Stimulated activated CD8-positive, alpha-beta memory T cell treated with anti-CD3 and anti-CD28 coated beads, Interleukin-15, amount 100 ng/mL, for 24 hours (primary cell): ENCODE measurements around the gene PRR33.

Experiments
- DNase-seq: peaks from one replicate; pipeline ENCODE4 v3.0.0-alpha.2; 2020; ENCODE audit warnings: low read depth

The PRR33 gene

DNA sequence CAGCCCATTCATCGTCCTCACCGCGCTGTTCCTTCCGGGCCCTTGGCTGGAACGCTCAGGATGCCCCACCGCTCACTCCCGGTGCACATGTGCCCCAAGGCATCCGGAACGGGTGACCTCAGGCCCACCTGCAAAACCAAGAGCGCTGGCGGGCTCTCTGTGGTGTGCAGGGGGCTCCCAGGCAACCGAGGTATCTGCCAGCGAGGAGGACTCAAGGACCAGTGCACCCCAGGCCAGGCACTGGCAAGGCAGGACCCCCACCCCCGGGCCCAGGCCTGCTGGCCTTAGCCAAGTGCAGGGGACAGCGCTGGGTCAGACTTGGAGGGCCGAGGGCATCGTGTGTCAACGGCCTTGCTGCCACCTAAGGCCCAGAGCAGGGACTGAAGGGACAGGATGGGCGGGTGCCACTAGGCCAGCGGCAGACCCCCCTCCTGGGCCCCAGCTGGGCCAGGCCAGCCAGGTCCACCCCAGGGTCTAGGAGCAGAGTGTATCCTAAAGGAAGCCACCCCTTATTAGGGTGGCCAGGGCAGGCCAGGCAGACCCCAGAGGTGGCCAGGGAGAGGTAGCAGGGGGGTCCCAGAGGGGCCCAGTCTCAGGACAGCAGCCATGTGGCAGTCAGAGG, 36.3 kb upstream of the PRR33 start:
- no peak for DNase-seq

DNA sequence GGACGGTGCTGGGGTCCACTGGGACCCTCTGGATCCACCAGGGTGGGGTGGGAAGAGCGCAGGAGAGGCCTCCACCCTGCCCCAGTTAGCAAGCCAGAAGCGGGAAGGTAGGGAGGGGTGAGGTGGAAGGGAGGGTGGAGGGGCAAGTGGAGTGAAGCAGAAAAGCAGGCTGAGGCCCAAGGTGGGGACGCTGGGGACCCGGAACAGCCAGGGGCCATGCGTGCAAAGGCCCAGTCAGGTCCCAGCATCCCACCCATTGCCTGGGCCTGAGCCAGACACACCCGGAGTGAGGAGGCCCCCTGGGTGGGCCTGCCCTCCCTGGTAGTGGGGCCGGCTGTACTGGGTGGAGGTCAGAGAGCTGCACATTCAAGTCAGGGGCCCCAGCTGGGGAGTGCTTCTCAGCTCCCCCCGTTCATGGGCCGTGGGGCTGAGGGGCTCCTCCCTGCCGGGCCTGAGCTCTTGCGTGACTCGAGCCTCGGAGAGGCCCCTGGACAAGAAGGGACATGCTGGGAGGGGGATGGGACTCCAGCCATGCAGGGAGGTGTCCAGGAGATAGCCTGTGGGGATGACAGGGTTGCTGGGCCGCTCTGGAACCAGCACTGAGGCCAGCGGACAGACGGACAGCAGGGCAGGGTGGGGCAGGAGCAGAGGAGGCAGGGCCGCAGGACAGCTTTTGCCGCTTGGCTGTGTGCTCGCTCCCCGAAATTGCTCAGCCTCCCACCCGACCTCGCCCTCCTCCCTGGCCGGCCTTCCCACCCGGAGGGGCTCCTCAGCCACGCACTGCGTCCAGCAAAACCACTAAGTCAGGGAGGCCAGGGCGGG, 35.5 kb upstream of the PRR33 start:
- no peak for DNase-seq

DNA sequence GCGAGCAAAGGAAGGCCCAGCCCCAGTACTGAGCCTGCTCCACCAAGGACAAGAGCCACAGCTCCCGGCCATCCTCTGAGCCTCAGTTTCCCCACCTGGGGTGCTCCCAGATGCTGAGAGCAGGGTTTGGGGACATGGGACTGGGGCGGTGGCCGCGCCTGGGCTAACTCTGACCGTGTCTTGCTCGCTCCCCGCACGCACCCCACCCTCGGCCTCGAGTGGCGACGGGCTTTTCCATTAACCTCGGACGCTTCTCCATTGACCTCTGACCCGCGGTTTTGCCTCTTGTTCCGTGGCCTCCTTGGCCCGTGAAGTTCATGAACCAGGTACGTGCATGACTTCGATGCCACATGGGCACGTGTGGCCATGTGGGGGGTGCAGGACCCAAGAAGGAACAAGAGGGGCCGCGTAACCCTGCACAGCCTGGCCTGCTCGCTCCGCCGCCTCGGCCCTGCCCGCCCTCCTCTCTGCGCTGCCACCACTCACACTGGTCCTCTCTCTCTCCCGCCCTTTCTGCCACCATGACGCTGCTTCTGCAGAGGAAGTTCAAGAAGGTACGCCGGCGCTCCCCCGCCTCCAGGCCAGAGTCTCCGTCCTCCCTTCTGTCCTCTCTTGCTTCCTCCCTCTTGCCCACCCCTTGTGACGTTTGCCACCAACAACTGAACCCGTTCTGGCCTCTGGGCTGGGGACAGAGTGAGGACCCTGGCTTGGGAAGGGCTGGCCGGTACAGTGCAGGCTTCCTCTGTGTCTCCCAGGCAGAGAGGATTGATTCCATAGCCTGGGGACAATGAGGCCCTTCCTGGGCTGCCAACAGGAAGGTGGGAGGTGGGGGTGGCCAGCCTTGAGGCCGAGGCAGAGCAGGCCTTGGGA, 34.7 kb upstream of the PRR33 start:
- DNase-seq = no peak

DNA sequence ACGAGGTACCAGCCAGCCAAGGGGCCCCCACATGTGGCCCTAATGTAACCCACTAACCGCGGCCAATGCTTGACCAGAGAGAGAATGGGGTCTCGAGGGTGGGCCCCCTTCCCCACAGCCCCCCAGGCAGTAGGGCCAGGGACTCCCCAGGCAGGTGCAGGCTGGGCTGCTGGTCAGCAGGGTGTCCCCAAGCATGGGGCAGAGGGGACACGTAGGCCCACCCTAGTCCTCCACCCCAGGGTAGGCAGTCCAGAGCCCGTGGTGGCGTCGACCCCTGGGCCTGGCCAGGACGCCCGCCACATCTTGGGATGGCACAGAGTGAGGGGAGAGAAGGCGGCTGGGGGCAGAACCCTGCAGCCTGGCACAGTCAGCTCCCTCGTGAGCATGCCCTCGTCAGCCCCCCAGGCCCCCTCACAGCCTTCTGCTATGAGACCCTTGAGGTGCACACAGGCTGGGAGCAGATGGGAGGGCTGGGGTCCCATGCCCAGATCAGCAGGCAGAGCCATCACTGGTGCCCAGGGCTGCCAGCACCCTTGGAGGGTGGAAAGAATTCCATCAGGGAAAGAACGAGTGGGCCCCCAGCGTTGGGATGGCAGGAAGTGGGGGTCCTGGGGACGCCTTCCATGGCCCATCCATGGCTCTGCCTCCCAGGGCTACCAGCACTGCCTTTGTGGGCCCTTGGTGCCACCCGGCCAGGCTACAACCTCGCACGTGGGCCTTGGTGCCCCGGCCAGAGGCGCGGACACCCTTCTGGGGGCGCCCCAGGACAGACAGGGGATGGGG, 33.9 kb upstream of the PRR33 start:
- DNase-seq = no peak

DNA sequence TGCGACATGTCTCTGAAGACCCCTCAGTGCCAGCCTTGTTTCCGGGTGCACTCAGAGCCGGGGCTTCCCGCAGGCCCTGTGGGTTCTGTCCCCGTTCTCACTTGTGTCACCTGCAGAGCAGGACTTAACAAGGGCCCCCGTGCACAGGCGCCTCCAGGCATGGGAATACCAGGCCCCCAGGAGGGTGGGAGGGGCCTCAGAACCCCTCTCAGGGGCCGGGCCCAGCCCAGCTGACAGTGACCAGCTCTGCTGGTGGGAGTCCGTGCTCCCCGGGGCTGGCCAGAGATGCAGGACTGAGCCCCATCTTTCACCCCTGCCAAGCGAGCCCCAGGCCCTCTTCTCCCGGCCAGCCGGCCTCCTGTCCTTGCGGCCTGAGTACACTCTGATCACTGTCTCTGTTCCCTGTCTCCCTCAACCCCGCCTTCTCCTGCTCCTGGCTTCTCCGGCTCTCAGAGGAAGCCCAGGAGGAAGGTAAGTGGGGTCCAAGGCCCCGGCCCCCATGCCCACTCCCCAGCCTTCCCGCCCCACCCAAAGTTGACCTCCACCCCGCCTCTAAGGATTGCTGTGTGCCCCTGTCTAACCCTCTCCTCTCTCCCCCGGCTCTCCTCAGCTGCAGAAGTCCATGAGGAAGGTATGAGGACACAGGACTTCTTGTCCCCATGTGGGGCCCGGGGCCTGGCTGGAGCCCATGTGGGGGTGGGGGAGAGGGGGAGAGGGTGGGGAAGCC, 33.1 kb upstream of the PRR33 start:
- no peak for DNase-seq

DNA sequence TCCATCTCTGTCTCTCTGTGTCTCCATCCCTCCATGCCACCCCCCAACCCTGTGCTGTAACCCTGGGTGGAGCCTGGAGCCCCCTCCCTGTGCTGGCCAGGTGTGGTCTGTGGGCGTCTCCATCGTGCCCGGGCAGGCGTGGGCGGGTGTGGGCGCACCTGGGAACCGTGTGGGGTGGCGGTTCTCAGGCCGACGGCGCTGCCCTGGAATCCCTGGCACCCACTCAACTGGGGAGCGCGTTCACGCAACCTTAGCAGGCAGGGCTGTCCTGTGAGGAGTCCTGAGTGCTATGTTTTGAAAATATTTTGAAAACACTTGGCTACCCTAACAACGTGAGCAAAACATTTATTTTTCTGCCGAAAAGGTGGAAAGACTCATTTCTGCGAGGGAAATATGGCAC, 32.5 kb upstream of the PRR33 start:
- no peak for DNase-seq

DNA sequence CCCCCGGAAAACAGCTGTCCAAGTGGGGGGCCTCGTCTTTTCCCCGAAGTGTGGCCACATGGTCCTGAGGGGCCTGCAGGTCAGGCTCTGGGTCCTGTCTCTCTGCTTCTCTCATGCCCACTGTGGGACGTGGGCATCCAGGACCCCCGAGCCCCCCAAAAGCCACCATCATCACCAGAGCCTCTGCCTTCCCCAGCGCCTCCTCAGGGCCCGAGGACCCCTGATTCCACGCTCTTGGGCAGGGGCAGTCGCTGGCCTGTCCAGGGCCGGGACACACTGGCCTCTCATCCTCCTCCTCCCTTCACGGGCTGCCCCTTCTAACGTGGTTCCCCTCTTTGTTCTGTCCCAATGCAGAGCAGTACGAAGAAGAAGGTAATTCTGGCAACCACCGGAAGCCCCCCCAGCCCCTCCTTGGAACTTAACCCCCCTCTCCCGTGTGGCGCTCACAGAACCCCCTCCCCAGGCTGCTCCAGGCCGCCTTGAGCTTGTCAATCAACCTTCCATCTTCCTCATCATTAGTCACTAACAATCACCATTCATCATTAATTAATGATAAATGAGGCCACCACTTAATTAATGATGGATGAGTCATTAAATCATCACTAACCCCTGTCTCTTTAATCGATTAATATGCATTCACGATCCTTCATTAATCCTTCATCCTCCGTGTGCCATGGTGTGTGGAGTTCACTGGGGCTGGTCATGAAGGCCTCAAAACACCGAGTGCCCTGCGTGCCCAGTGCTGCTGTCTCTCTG, 31.7 kb upstream of the PRR33 start:
- DNase-seq = no peak

DNA sequence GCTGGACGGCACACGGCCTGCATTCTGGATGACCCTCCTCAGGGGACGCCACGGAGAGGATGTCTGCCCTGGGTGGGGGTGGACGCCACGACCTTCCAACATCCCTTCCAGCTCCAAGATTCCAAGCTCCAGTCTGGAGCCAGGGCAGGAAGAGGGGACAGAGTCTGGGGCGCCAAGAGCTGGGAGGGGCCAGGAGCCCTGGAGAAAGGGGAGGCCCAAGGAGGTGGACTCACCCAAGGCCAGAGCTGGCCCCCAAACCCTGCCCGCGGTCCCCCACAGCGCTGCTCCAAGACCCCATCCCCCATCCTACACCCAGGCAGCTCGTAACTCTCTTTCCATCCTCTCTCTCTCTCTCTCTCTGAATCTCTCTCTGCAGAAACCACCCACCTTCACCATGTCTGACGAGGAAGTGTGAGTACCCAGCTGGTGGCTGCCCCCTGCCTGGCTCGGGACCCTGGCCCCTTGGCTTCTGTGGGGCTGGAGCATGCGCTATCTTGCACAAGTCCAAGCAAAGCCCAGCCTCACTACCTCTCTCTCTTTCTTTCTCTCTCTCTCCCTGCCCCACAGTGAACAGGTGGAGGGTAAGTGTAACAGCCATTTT, 30.9 kb upstream of the PRR33 start:
- DNase-seq = no peak

DNA sequence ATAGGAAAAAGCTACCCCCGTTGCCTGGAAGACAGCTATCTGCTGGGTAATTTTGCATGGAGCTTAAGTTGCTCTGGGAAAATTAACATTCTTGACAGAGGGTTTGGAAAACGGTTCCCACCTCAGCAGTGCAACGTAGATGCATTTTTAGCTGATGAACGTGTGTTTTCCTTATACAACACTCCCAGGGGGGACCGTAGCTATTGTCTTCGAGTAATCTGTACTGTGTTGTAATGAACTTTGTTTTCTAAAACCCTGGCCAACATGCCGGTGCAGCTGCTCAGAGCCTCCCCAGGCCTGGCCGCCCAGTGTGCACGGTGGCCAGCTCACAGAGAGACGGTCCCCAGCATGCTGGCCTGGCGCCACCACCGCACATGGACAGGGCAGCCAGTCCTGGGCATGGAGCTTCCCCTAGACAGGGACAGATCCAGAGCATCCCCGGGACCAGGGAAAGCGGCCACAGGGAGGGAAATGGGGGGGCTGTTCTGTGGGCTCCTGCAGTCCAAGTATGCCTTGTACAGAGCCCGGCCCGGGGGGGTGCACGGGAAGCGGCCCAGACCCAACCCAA, 30.0 kb upstream of the PRR33 start:
- DNase-seq = no peak

DNA sequence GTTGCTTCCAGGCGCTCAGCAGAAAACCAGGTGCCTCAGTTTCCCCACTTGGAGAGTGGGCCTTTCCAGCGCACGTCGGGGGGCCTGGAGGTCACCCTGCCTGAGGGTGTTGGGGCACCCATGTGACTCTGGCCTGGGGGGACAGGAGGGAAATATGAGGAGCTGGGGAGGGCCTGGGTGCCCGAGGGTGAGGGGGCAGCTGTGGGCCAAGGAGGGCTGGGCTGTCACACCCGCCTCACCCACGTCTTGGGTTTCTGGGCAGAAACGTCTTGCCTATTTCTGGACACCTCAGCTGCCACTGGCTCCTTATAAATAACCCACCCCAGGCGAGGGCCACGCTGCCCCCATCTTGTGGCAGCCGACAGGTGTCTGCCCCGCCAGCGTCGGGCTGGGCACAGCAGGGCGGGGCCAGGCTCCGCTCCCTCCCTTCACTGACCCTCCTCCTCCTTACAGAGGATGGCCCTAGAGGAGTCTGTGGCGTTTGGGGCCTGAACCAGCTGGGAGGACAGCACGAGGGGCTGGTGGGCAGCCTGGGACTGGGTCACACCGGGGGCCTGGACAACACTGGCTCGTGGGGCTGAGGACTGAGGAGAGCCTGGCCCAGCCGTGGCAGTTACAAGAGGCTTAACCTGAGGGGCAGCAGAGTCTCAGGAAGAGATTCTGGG, 29.3 kb upstream of the PRR33 start:
- DNase-seq = no peak

DNA sequence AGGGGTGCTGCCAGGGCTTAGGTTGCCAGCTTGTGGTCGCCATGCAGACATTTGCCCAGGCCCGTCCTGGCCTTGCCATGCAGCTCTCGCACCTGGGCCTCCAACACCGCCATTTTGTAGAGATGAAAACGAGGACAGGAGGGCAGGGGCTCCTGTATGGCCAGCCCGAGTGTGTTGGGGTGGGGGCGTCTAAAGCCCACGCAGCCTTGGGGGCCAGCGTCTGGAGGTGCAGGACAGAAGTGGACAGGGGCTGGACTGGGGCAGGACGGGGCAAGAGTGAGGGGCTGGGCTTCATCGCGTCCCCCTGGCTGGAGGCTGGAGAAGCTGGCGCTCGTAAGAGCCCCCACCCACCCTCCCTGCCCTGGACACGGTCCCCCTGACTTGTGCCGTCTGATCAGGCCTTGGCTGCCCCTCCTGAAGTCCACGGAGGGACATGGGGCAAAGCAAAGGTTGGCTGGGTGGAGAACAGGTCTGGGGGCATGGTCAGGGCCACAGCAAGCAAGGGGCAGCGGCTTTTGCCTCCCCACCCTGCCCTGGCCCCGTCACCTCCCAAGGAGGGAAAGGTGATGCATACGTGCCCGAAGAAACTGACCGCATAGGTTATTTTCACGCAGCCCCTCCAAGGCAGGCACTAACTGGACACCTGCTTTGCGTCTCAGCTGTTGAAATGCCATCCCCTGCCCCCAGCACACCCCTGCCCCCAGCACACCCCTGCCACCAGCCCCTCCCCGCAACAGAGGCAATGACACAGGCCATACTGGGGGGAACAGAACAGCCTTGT, 28.6 kb upstream of the PRR33 start:
- no peak for DNase-seq

DNA sequence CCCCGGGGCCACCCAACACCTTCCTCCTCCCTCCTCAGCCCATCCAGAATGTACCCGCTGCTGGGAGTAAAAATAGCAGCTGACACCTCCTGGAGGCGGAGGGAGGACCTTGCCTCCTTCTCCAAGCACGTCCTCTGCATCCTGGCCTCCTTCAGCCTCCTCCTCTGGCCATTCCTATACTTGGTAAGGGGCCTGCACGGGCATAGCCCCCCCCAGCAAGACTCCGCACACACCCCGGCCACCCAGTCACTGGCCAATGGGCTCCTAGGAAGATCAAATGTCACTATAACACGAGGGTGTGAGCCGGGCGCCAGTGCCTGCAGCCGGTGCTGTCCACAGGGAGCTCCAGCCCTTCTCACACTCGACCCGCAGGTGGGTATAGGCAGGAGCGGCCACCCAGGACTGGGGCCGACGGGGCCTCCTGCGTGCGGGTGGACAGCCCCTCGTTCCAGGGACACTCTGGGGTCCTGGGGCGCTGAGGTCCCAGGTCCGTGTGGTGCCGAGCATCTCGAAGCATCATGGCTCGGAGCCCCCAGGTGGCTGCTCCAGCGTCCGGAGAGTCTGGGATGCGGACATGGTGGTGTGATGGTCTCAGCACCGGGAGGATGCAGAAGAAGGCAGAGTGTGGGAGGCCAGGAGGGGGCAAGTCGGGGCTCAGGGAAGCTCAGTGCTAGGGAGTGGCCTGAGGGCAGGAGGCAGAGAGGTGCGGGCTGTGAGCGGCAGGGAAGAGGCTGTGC, 27.9 kb upstream of the PRR33 start, which contains the start of gene TNNT3:
TSS of gene TNNT3 (plus strand) at position 313 of the 737 bp plus-strand sequence. CDS start 3,172 bp downstream, outside the sequence.
- DNase-seq = no peak

DNA sequence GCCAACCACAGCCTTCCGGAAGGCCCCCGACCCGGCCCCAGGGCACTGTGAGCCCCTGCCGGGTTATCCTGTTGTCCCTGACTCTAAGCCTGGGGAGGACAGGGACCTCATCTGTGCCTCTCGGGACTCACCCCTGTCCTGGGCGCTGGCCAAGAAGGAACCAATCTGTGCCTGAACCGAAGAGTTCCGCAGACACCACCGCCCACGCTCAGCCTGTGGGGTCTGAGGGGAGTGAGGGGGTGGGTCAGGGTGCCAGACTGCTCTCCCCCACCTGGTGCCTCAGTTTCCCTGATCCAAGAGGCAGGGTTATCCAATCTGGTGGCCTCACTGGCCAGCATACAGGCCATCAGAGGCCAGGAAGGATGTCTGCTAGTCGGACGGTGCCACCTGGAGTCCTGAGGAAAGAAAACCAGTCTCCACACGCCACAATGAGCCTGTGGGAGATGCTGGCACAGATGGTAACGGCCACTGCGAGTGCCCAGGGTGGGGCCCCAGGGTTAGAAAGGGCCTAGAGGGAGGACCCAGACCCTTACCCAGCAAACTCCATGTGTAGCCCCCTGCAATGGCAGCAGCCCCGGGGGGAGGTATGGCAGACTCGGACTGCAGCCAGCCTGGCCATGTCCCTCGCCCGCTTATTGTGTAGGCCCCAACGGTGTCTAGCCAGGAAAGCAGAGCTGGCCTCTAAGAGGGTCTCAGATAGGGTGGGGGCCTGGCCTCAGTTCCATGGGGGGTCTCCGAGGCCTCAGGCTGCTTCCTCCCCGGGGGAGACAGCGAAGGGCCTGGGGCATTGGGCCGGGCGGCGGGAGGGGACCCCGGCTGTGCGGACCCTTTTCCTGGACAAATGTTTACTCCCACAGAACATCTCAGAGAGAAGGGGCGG, 27.0 kb upstream of the PRR33 start:
- no peak for DNase-seq

DNA sequence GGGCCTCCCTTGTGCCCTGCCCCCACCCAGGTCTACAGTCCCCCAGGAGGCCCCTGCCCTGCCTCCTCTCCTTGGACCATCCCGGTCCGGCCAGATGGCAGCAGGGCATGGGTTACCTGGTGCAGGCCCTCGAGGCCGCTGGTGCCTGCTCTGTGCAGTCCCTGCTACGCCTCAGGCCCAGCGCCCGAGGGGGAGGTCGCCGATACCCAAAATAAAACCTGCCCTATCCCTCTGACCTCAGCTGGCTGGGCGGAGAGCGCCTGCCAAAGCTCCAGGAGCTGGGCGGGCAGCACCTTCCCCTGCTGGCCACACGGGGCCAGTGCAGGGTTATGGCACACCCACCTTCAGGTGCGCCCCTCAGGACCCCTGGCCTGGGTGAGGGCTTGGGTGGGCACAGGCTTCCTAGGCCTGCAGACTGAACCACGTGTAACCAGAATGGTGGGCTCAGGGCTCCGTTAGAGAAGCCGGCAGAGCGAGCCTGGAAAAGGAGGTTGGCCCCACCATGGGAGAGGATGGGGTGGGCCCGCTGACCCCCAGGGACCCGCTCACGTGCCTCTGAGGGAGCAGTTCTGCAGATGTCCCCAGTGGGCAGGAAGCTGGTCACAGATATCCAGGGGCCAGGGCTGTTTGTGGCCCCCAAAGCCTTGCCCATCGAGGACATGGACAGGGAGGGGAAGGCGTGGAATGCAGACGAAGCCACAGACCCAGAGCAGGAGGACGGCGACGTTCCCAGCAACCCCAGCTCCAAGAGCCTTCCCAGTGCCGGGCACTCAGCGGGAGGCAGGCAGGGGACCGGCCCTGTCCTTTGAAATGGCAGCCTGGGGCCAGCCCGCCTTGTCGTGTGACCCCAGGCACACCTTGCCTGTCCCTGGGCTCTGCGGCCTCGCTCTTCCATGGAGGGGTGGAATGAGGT, 26.1 kb upstream of the PRR33 start:
- DNase-seq = no peak

DNA sequence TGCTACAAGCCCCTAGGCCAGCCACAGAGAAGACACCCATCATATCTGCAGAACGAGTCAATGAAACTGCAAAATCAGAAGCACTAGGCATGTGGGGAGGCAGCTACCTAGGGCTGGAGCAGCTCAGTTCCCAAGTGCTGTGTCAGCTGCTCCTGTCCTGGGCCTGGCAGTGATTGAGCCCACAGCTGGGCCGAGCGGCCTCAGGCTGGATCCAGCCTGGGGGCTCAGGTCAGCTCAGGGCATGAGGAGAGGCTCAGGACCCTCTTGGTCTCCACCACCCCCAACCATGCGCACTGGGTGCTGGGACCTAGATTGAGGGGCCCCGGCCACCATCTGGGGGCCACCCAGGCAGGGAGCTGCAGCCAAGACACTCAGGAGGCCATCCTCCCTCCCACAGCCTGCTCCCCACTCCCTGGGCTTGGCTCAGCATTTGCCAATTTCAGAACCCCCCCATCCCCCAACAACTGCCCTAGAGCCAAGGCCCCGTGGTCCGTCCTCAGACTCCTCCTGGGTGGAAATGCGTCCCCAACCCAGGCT, 25.4 kb upstream of the PRR33 start:
- DNase-seq = no peak
